HG03025 (cell line): ENCODE measurements around the gene EZR.
"Not testable (repeated sequence)": the region's sequence is repeated elsewhere in the genome, so short reads cannot be mapped to it uniquely, and the experiment has no call there.

Experiments
- ATAC-seq: cut with Tn5 transposase; IDR thresholded peaks from one replicate; pipeline ENCODE4 v1.9.1; 2021; ENCODE audit warnings: mild to moderate bottlenecking, moderate library complexity; ENCODE audit not compliant: unreplicated experiment, low FRiP score

EZR gene

DNA sequence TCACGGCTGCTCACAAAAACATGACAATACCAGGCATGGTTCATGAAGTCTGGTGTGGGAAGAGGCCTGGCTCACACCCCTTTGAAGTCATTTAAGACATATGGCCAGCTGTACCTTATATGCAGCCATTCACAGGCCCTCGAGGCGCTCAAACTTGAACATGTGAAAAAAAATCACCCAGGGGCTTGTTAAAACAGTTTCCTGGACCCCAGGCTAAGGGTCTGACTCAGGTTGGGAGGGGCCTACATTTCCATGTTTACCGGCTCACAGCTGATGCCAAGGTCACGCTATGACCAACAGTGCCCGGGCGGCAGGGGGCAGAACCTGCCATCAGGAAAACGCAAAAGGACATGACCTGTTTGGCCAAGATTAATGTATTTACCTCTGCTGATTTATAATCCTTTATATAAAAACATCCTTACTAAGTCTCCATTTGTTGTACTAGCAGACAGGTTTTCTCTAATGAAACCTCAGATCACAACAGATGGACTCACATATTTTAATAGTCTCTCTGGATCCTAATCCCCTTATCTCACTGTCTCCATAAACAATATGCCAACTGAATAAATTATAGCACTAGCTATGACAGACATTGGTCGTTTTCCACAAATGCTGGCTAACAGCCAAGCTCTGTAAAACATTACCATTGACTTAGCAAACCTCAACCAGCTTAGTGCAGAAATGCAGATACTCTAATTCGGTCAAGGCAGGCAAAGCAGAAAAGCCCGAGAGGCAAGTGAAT, 19.9 kb downstream of the EZR start:
- ATAC-seq = no peak

DNA sequence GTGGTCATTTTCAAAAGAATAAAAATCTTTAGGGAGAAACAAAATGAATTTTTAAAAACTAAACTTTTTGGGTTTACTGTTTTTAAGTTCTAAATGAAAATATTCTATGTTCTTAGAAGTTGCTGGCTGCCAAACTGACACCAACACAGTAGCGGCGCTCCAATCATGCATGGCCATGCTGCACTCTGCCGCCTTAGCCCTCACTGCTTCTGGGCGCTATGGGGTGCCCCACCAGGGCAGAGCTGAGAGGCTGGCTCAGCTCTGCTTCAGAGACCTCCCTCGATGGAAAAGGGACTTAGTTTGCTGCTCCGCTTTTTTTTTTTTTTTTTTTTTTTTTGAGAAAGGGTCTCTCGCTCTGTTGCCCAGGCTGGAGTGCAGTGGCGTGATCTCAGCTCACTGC, 20.9 kb downstream of the EZR start:
- ATAC-seq = no peak

DNA sequence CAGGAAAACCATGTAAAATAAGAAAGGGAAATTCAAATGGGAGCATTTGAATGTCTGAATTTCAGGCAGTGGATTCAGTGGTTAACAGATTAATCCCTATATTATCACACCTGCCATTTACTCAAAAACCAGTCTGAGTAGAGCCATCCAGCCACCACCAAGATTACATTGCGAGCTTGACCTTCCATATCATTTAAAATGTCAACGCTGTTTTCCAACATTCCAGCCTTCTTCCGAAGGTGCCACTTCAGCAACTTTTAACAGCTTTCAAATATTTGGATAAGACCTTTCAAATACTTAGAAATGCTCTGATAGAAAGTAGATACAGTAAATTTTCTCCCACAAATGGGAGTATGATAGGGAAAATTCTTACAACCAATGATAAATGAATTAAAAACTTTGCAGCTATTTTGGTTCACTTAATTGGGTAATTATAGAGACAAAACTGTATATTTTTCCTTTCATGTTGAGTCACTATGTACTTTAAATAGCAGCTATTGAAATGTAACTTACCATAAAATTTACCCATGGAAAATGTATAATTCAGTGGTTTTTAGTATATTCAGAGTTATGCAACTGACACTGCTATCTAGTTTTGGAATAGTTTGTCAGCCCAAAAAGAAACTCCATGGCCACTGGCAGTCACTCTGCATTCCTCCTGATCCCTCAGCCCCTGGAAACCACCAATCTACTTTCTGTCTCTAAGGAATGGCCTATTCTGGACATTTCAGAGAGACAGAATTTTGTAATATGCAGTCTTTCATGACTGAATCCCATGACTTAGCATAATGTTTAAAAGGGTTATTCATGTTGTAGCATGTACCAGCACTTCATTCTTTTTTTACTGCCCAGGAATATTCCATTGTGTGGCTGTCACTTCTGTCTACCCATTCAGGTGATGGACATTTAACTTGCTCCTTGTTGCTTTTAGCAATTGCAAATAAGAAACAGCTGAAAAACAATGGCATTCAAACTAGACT, 21.5 kb downstream of the EZR start:
- no peak for ATAC-seq

DNA sequence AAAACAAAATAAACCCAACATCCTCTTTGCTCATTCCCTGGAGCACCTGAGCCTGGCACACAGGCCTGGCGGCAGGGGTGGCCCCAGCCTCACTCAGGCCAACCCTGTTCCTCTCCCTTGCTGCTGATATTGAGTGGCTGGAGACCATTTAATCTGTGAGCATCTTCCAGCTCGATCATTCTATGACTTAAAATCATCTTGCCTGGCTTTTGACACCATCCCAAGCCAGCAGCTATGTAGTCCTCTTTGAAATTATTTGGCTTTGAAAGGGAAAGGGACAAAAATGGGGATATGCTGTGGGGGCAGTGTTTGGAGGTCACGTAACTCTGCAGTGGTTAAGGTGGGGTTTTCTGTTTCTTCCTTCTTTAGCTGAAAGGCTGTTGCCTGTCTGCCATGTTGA, 22.8 kb downstream of the EZR start:
- no peak for ATAC-seq

DNA sequence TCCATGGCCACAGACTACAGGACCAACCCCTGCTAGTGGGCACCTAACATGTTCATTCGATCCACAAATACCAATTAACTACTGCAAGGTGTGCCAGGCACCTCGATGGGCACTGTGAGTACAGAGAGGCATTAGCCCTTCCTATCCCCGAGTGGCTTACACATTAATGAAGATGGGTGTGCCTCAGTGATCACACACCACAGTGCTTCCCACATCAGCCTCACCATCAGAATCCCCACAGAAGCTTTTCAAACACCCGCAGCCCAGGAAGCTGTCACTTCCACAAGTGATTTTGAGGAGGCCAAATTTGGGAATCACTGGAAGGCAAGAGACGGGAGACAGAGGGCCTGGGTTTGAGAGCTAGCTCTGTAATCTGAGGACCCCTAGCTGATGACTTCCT, 23.7 kb downstream of the EZR start:
- no peak for ATAC-seq

DNA sequence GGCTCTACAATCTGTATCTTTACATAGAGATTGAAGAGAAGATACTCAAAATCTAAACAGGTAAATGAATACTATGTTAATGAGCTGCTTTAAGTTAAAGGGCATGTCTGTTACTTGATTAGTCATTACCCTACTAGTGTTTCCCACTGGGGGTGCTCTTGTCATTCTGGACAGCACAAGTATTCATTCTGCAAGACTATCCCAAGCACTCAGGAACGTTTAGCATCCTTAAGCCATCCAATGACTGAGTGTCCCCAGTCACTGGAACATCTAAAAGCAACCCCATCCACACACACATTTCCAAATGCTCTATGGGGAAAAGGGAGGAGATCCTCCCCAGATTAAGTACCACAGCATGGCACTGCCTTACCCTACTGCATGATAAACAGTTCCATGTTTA, 25.7 kb downstream of the EZR start:
- no peak for ATAC-seq

DNA sequence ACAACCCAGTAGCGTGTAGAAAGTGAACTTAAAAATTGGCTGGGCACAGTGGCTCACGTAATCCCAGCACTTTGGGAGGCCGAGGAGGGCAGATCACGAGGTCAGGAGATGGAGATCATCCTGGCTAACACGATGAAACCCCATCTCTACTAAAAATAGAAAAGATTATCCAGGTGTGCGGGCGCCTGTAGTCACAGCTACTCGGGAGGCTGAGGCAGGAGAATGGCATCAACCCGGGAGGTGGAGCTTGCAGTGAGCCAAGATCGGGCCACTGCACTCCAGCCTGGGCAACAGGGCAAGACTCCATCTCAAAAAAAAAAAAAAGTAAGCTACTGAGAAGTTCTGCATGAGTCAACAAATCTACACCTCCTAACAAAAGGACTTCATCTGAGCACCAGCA, 26.7 kb downstream of the EZR start:
- not testable (repeated sequence) for ATAC-seq

DNA sequence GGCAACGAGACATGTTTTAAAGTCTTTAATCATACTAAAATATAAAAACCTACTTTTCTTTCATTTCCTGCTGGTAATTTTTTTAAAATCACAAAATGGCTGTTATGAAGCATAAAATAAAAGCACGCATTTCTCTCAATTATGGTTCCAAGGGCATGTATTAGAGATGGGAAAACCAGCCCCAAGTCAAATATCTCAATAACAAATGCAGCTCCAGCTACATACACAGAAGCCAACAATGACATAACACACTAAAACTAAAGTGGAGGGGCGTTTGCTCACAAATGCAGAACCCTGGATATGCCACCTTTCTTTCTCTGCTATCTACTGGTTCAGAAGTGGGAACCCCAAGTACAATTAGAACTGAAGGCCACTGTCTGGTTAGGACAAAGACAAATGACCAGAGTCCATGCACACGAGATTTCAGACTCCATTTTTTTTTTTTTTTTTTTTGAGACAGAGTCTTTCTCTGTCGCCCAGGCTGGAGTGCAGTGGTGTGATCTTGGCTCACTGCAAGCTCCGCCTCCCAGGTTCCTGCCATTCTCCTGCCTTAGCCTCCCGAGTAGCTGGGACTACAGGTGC, 27.8 kb downstream of the EZR start:
- ATAC-seq = no peak

DNA sequence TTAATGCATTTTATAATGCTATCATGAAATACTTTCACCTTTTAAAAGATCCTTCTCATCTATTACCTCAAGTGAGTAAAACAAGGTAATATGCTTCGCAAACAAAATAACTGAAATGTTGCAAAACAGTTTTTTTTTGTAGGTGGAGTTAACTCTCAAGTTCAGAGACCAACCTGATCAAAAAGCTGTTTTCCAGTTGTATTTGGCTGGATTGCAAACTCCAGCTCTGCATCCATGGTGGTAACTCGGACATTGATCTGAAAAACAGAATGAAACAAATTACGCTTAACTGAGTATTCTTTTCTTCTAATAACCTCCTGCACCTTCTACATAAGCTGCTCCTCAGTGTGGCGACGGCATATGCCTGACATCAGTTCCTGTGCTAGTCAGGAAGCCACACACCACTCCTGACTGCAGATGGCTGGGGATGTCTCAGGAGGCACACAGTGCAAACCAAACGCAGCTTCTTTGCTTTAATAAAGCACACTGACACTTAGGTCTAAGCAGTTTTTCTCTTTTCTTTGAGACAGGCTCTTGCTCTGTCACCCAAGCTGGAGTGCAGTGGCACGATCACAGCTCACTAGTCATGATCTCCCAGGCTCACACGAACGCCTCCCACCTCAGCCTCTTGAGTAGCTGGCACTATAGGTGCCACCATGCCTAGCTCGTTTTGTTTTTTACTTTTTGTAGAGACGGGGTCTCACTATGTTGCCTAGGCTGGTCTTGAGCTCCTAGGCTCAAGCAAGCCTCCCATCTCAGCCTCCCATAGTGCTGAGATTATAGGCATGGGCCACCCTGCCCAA, 29.9 kb downstream of the EZR start:
- no peak for ATAC-seq

DNA sequence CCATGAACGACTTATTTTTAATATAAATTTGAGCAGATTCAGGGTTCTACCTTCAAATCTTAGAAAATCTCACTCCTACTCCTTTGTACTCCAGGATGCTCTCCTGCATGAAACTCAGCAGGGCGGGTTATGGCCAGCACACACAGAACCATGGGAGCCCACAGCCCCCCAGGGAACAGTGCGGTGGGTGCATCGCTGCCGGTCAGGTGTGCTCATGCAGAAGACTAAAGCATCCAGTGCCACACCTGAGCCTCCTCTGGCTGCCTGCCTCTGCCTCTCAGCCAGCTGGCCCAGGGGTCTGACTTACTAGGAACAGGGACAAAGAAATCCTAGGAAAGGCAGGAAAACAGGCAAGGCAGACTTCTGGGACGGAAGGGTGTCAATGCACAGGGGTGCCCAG, 31.8 kb downstream of the EZR start:
- no peak for ATAC-seq

DNA sequence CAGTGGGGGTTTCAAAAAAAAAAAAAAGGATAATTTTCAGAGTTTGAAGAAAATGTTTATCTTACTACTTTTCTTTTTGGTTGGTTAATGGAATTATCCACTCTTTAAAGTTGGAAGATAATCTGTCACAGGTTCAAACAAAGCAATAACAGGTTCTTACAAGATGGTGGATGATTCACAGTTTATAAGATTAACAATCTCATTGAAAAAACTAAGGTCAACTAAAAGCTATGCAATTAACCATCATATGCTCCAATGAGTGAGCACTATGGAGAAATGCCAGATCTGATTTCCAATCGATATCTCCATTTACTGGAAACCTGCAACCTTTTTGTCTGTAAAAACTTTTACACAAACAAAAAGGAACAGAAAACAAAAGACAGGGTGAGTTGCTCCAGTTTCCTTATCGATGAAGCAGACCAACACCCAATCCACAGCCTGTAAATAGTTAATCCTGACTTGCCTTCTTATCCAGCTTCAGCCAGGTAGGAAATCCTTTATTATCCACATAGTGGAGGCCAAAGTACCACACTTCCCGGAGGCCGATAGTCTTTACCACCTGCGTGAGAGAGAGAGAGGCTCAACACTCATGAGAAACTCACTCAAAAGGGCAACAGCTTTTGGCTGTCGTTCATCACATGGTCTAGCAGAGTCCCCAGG, 32.4 kb downstream of the EZR start:
- ATAC-seq = no peak

DNA sequence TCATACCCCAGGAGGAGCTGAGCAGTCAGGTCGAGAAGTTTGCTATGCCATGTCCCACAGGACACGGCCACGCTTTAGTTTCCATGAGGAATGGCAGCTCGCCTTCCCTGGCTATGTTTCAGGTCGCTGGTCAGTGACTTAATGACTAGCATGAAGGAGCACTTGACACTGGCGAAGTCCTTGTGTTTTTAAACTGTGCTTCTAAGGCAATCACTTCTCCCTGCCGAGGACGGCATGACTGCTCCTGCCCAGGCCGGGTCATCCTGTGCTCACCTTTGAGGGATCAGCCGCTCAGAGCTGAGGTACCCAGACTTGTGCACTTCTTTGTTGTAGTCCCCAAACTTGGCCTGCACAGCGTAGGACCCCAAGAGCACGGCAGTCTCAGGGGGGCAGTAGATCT, 34.1 kb downstream of the EZR start:
- ATAC-seq = no peak

DNA sequence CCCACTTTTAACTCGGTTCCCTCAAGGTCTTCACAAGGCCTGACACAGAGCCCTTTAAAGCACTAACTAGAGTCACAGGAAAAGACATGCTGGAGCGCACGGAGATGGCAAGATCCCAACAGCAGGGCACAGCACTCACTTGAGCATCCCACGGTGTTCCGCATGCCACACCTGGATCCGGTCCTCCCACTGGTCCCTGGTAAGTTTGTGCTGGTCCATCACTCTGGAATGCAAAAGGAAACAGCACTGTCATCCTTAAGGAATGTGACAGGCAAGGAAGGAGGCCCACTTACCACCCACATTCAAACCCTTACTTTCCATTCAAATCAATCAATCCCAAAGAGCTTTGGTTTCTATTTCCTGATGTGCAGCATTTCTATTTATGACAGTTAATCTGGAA, 34.7 kb downstream of the EZR start:
- ATAC-seq = no peak

DNA sequence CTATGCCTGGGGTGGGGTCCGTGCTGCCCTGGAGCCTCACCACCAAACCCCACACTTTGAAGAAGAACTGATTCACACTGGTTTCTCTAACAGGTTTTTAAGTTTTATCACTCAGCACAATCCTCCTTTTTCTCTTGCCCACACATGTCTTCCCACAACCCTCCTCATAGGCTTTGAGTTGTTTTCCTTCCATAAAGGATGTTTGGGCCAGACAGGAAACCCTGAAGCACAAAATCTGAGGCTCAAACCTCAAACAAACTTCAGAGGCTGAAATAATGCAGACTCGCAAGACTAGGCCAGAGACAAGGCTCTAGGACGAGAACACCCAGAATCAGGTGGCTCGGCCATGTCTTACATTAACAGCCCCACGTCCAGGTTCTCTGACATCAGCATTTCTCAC, 35.3 kb downstream of the EZR start:
- no peak for ATAC-seq

DNA sequence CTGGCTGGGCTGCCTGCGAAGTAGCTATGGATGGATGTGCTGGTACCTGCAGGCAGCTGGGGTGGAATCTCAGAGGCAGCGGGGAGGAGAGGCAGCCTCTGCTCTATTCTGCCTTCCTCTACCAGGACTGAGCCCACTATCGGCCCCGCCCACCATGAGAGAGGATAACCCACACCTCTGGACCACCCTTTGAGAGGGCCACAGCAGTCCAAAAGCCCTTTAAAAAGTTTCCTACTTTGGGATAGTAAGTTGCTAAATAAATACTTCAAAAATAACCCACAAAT, 36.1 kb downstream of the EZR start:
- ATAC-seq = no peak

DNA sequence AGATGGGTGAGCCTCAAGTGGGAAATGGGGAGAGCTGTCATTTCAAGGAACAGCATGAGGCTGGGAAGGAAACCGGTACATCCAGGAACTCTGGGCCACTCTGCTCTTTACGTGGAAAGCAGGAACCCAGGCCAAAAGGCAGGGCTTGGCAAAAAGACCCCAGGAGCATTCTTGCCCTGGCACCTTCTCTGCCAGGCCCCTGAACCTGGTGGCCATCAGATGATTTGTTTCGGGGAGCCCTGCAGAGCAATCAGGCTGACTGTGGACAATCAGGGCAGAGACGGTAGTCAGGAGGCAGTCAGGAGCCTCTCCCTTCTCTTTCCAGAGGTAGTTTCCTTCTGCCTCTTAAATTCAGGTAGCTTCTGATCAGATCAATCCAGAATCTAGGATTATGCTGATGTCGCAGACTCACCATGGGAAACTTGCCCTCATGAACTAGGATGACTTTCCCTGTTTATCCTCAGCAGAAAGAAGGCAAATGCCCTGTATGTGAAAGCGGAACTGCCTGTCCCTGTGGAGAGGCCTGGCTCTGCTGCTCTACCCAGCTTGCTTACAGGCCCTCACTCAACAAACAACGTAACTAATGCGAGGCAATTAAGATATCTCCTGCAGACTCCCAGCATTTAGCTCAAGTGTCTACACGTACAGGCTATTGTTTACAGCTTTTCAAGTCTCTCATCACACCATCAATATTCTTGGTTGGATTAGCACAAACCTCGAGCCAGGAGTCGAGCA, 36.6 kb downstream of the EZR start:
- ATAC-seq = no peak

DNA sequence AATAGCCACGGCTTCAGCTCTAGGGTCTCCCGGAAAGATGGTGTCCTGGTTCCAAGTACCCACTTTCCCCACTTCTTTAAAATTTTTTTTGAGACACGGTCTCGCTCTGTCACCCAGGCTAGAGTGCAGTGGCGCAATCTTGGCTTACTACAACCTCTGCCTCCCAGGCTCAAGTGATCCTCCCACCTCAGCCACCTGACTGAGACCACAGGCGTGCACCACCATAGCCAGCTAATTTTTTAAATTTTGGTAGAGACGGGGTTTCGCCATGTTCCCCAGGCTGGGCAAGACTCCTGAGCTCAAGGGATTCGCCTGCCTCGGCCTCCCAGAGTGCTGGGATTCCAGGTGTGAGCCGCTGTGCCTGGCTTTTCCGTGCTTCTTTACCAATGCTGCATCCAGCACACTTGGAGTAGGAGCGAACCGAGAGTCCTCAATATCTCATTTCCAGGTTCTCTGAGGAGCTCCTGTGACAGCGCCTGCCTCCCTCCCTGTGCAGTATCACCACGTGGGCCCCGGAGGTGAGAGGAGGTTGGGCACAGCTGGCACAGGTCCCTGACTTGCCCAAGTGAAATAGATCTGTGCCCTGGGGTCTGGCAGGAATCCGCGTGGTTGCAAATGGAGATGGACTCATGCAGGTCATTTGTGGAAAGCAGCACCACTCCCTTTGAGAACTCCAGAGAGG, 37.3 kb downstream of the EZR start:
- ATAC-seq = no peak

DNA sequence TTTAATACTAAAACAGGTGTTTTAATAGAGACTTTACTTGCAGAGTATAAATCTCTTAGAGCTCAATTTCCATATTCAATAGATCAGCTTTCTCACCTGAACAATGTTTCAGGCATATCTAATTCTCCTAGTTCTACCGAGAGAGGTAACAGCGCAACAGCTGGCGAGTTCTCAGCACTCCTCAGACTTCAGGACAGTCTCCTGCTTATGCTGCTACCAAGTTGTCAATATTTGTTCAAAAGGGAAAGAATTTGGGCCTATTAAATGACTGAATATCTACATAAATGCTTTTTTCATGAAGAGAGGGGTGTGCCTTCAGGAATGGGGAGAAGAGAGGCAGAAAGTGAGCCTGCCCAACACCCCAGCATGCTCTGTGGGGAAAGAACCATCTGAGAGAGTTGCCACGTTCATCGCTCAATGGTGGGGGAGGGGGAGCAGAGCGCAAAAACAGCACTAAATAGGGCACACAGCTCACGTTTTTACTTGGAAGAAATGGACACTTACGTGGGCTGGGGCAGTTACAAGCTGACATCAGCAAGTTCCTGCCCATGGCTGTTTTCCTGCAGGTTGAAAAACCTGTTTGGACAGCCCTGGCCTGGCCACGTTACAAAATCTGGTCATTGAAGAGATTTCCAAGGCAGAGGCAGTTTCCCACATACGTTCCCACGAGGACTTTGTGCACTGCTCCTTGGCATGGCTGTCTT, 38.0 kb downstream of the EZR start:
- ATAC-seq = no peak
